HG03575 (cell line): ENCODE data around the gene ODAM.
"Not testable (repeated sequence)": the region's sequence is repeated elsewhere in the genome, so short reads cannot be mapped to it uniquely, and the experiment has no call there.

Experiments used
- ATAC-seq: cut with Tn5 transposase; IDR thresholded peaks from one replicate; pipeline ENCODE4 v1.9.1; 2021; ENCODE audit not compliant: unreplicated experiment, insufficient number of reproducible peaks, low FRiP score; ENCODE audit errors: extremely low read depth

Gene ODAM

GRCh38 chr4:70216109-70216508, 20.6 kb downstream of the ODAM start:
- not testable (repeated sequence) for ATAC-seq

- not testable (repeated sequence) for ATAC-seq
Measured at GRCh38 chr4:70216550-70216949, 21.0 kb downstream of the ODAM start.

DNA sequence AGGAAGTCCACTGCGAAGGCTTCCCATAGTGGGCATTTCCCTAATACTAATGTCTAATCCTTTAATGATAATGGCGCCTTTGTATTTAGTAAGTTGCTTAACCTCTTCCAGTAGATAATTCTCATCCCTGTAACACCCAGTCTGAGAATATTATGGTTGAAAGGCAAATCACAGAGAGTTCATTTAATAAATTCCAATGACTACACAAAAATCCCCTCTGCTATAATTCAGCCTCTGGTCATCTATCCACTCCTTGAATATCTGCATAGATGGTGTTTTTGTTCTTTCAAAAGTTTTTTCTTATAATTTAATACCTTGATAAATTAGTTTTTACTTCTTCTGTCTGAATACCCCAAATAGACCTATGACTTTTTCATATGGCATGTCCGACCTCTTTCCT, 25.9 kb downstream of the ODAM start:
- ATAC-seq, result not testable (repeated sequence)

GRCh38 chr4:70221818-70222217, 26.3 kb downstream of the ODAM start:
- ATAC-seq, result not testable (repeated sequence)

DNA sequence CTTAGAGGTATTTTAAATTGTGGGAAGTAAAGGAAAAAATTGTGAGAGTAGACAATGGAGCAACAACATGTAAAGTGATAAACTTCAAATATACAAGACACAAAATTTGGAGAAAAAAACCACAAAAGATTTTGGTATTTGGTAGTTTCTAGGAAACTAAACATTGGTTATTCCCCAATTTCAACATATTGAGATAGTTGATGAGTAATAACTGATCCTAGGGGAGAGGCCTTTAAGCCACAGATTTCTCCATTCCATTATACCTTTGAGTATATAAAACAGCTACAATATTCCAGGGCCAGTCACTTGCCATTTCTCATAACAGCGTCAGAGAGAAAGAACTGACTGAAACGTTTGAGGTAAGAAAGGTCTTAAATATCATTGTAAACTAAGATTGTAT, 30.3 kb downstream of the ODAM start, which contains the start of gene FDCSP:
Gene FDCSP, plus strand, starts transcription at position 301 of the 400 bp plus-strand sequence. CDS start 5,071 bp downstream, outside the sequence.
- no peak for ATAC-seq

DNA sequence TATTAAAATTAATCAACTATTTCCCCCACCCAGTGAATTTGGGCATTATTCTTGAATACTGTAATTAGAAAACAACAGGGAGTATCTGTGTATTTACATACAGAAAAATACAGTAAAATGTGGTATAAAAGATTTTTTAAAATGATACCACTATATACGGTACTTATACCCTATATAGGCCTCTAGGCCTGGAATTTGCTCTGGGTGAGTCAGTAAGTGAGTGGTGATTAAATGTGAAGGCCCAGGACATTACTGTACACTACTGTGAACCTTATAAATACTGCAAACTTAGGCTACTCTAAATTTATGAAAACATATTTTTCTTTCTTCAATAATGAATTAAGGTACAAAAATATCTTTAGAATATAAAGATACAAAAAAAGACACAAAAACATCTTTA, 40.6 kb downstream of the ODAM start:
- ATAC-seq, result no peak

DNA sequence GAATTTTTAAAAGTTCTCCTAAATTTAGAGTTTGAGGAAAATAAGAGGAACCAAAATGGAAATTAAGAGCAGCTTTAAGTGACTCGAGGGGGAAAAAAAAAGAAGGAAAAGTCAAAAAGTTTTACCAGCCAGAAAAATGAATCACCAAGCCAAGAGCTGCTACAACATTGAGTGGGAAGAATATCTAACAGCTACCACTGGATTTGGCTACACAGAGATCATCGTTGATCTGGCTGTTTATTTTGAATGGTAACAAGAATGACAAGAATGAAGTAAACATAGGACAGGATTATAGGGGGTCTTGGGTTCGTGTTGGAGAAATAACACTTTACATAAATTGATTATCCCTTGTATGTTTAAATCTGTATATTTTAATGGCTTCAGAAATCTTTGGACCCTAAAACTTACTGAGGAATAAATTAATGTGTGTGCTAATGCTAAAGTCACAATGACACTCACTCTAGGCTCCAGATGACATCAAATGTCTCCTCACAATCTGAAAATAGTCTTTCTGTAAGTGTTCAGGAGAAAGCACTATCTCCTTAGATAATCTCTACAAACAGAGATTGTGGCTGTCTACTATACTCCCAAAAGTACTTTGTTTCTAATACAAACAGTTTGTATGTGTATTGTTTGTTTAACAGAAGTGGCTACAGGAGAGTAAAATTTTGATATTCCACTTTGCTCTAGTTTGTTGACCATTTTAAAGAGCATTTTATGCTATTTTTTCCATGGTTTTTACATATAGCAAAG, 43.8 kb downstream of the ODAM start:
- ATAC-seq, result no peak

DNA sequence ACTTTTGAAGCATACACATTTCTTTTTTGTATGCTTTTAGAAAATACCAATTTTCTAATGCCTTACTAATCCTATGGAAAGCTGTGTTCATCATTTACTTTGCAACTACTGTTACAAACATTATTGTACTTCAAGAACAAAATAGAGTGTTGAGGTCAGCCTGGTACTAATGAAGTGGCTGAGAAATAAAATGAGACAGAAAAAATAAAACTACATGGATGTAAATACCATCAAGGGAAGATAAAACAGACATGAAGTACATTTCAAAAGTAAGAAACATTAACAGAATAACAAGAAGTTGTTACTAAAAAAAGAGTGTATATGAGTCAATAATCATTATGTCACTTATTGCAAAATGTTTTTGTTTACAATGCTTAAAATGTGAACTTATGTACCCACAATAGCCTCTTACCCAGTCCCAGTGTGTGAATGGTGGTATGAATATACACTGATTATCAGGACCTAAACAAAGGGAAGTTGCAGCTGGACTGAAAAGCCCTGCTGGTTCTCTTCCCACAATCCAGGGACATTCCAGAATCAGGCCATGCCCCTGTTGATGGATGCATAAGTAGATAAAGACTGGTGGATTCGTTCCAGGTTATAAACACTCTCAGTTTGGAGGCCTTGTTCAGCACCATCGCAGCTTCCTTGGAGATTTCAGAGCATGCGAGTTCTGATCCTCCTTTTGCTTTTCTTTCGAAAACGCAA, 44.5 kb downstream of the ODAM start:
- no peak for ATAC-seq

- ATAC-seq, result not testable (repeated sequence)
Measured at GRCh38 chr4:70242297-70242696, 46.8 kb downstream of the ODAM start, which contains the start of gene CSN3. CSN3 (plus strand) TSS chr4:70242597; CDS start chr4:70244820, 2,223 bp downstream.

- no peak for ATAC-seq
Measured at GRCh38 chr4:70243091-70243490, 47.6 kb downstream of the ODAM start.

DNA sequence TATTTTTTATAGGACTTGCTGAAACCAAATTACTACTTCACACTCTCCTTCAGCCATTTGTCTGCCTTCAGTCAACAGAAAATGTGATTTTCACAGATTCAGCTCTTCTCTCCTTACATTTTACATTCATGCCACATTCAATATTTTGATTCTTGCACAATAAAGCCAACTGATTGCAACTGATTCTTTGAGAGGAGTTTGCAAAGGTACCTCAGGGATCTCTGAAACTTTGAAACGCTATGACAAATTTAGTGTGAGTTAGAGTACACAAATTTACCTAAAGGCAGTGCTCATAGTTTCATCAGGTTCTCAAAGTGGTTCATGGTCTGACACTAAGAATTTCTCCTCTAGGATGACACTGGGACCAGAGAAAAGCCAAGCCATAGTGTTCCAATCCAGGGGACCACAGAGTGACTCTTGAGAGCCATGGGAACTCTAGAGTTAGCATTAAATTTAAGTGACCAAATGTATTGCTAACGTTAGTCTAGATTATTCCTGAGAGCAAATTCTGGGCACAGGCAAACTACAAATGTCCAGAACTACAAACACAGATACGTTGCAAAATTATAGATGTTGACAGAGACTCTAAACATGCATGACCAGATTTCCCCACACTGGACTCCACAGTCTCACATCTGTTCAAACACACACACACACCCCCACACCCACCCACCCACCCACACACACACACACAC, 55.9 kb downstream of the ODAM start:
- no peak for ATAC-seq

DNA sequence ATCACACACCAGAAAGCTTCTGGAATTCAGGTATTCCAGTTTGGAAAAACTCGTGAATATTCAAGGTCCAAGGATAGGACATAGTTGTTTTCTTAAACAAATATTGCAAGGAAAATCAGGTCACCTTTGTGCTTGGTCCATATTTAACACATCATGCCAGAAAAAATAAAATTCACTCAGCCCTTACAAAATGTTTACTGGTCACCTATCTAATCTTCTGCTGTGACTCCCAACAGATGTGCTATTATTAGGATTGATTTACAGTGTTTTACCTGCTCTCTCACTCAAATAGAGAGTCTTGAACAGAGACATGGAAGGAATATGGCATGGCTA, 56.4 kb downstream of the ODAM start:
- ATAC-seq, result no peak
